CD14-positive monocyte (primary cell): ENCODE measurements around the gene INPP5K. TPM values are rescaled to one million over a fixed set of nuclear protein-coding genes. Genes with fewer than 3 reads are reported as not detected.

ENCODE experiments used
- DNase-seq, 3 donors: peaks; one replicate each; pipeline ENCODE4 v3.0.0-alpha.2; 2011 to 2022
- H2AFZ ChIP-seq: 2 replicates; pipeline ENCODE4 v1.6.0; 2012; ENCODE audit warnings: mild to moderate bottlenecking, low read depth, low read length, inconsistent platforms; ENCODE audit not compliant: insufficient read depth, poor library complexity, severe bottlenecking
- H3K27ac ChIP-seq, 2 donors: 1 replicate in 1 of 2; 2 replicates in 1 of 2; pipeline ENCODE4 v1.5.1; 2012 to 2013; ENCODE audit warnings: low read length in 2 of 2, control low read depth in 1 of 2, inconsistent platforms in 1 of 2, low read depth in 1 of 2, mild to moderate bottlenecking in 1 of 2
- H3K27me3 ChIP-seq, 2 donors: one replicate each; pipeline versions ENCODE4 v1.6.0 to v1.6.1; 2011 to 2013; ENCODE audit warnings: low read length in 2 of 2; ENCODE audit not compliant: control insufficient read depth in 2 of 2, insufficient read depth in 2 of 2
- H3K36me3 ChIP-seq, 2 donors: replicated peaks in 1 of 2; 1 replicate in 1 of 2; 2 replicates in 1 of 2; pipeline versions ENCODE4 v1.5.1 to v1.6.1; 2012 to 2013; ENCODE audit warnings: low read length in 2 of 2, control low read depth in 1 of 2, inconsistent platforms in 1 of 2, mild to moderate bottlenecking in 1 of 2; ENCODE audit not compliant: insufficient read depth in 2 of 2, control insufficient read depth in 1 of 2
- H3K4me1 ChIP-seq, 2 donors: 1 replicate in 1 of 2; 2 replicates in 1 of 2; pipeline versions ENCODE4 v1.5.1 to v1.6.1; 2012 to 2013; ENCODE audit warnings: low read length in 2 of 2, control low read depth in 1 of 2, inconsistent platforms in 1 of 2, mild to moderate bottlenecking in 1 of 2, moderate library complexity in 1 of 2; ENCODE audit not compliant: insufficient read depth in 2 of 2, control insufficient read depth in 1 of 2
- H3K4me2 ChIP-seq: replicated peaks from 2 replicates; pipeline ENCODE3; 2012; ENCODE audit warnings: low read length, moderate library complexity, mild to moderate bottlenecking; ENCODE audit not compliant: poor library complexity, severe bottlenecking; ENCODE audit errors: extremely low read depth
- H3K4me3 ChIP-seq, 3 experiments: fragments of 200-600 bp in 1 of 3; sonication (generic) in 1 of 3; replicated peaks in 1 of 3; 1 replicate in 2 of 3; 2 replicates in 1 of 3; pipeline ENCODE4 v1.5.1; 2011 to 2013; ENCODE audit warnings: low read length in 3 of 3, mild to moderate bottlenecking in 3 of 3, control low read depth in 2 of 3, low read depth in 2 of 3, inconsistent platforms in 1 of 3, moderate library complexity in 1 of 3
- H3K79me2 ChIP-seq: 2 replicates; pipeline ENCODE4 v1.6.0; 2012; ENCODE audit warnings: mild to moderate bottlenecking, control low read depth, inconsistent platforms, low read length, moderate library complexity; ENCODE audit not compliant: insufficient read depth
- H3K9ac ChIP-seq: 2 replicates; pipeline ENCODE4 v1.6.0; 2017; ENCODE audit warnings: low read length, mild to moderate bottlenecking; ENCODE audit not compliant: insufficient read depth, poor library complexity, severe bottlenecking
- H3K9me3 ChIP-seq, 2 donors: replicated peaks in 1 of 2; 1 replicate in 1 of 2; 2 replicates in 1 of 2; pipeline versions ENCODE4 v1.5.1 to v1.6.1; 2012 to 2013; ENCODE audit warnings: low read length in 2 of 2, control low read depth in 1 of 2; ENCODE audit not compliant: control insufficient read depth in 1 of 2, insufficient read depth in 1 of 2
- H4K20me1 ChIP-seq: 2 replicates; pipeline ENCODE4 v1.6.0; 2012; ENCODE audit warnings: mild to moderate bottlenecking, low read length, control low read depth, moderate library complexity; ENCODE audit not compliant: insufficient read depth
- H3K27ac Mint-ChIP-seq, 7 donors: one replicate each; pipeline ENCODE4 v1.8.0; 2020; ENCODE audit warnings: mild to moderate bottlenecking in 7 of 7, mixed read lengths in 7 of 7, moderate library complexity in 6 of 7, inconsistent platforms in 2 of 7
- H3K27me3 Mint-ChIP-seq, 3 donors: one replicate each; pipeline ENCODE4 v1.8.0; 2021 to 2022; ENCODE audit warnings: low read depth in 3 of 3, mild to moderate bottlenecking in 3 of 3, mixed read lengths in 3 of 3, moderate library complexity in 3 of 3, inconsistent platforms in 1 of 3
- H3K36me3 Mint-ChIP-seq, 2 donors: one replicate each; pipeline ENCODE4 v1.8.0; 2020; ENCODE audit warnings: mixed read lengths in 2 of 2, inconsistent platforms in 1 of 2, mild to moderate bottlenecking in 1 of 2
- H3K4me1 Mint-ChIP-seq: one replicate; pipeline ENCODE4 v1.8.0; 2020; ENCODE audit warnings: mild to moderate bottlenecking, mixed read lengths
- H3K4me3 Mint-ChIP-seq, 2 donors: one replicate each; pipeline ENCODE4 v1.8.0; 2020; ENCODE audit warnings: mild to moderate bottlenecking in 2 of 2, mixed read lengths in 2 of 2, moderate library complexity in 1 of 2
- H3K9me3 Mint-ChIP-seq, 7 donors: one replicate each; pipeline ENCODE4 v1.8.0; 2020 to 2022; ENCODE audit warnings: mixed read lengths in 7 of 7, mild to moderate bottlenecking in 6 of 7, moderate library complexity in 6 of 7, inconsistent platforms in 2 of 7
- WGBS: methylation state at CpG from one replicate; pipeline ENCODE4 v1.1.5; 2013; ENCODE audit warnings: missing lambda C conversion rate; ENCODE audit not compliant: insufficient coverage; 5-methylcytosine and 5-hydroxymethylcytosine counted together
- intact Hi-C, 2 donors: fragments of 100-400 bp; cut with micrococcal nuclease; formaldehyde crosslinking; loops; one replicate each; pipeline versions ENCODE4 v1.15.0 to v1.15.1; 2023
- polyA plus RNA-seq, 3 donors: library from polyadenylated mRNA; depleted of rRNA in 1 of 3; unstranded in 2 of 3; stranded (reverse) in 1 of 3; fragments of 300-500 nt in 2 of 3; fragments of >200 nt in 1 of 3; fragmentation: Illumina TruSeq in 2 of 3; gene quantifications; 1 replicate in 2 of 3; 2 replicates in 1 of 3; pipeline ENCODE4 v1.2.3, GENCODE V29; 2012 to 2021
- TF ChIP-seq, protein P1 (sequence below): fragments of 200-600 bp; IDR thresholded peaks from one replicate; pipeline ENCODE4 v1.8.0; 2022; ENCODE audit warnings: antibody characterized with exemption, mild to moderate bottlenecking

Gene INPP5K
- polyA plus RNA-seq, 3 donors, result 50.3 to 58.7 (median 53.0) TPM

DNA sequence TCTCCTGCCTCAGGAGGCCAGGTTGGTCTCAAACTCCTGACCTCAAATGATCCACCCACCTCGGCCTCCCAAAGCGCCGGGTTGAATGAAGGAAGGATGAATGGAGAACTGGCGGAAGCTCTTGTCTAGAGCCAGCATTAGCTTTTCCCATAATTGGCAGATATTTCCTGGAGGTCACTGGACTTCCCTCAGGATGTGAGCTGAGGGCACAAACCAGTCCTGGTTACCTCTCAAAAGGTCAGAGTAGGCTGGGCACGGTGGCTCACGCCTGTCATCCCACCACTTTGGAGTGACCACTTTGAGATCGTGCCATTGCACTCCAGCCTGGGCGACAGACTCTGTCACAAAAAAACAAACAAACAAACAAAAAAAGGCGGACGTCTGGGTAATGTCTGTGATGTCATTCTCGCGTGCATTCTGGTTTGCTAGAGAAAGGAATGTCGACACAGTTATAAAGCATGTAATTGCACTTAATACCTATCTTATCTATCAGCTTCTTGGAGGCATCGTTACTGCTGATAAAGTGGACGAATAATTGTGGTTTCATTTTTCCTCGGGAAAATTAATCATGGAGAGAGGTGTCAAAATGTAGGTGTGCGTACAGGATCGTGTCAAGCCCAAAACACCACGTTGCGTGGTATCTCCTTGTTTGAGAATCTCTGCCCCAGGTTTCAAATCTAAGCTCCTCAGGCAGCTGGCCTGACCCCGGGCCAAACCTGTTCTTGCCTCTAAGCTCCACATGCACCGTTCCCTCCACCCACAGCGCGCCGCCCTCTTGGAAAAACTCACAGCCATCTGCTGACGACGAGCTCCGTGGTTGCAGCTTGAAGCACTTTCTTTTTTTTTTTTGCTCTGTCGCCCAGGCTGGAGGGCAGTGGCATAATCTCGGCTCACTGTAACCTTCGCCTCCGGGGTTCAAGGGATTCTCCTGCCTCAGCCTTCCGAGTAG, 54.0 kb downstream of the INPP5K start:
- Histone ChIP-seq H3K9ac (no peak overlapping the region), H3K4me2 (peak overlapping the region; percentile 57), H2AFZ (no peak overlapping the region), H3K27me3 (peaks cover 2 to 45% of the 10 kb centered on the region in 2 donors), H3K4me3 (peak overlapping the region in 1 of 3 experiments; percentile 52), H3K27ac (peak overlapping the region; percentile 31 to 52), H3K36me3 (no peaks in the 10 kb centered on the region), H4K20me1 (no peaks in the 10 kb centered on the region), H3K9me3 (no peaks in the 10 kb centered on the region), H3K79me2 (no peaks in the 10 kb centered on the region), H3K4me1 (peaks cover 54 to 56% of the 10 kb centered on the region in 2 donors)
- H3K4me1 Mint-ChIP-seq, result peaks cover 51% of the 10 kb centered on the region
- TF ChIP-seq, protein P1, sequence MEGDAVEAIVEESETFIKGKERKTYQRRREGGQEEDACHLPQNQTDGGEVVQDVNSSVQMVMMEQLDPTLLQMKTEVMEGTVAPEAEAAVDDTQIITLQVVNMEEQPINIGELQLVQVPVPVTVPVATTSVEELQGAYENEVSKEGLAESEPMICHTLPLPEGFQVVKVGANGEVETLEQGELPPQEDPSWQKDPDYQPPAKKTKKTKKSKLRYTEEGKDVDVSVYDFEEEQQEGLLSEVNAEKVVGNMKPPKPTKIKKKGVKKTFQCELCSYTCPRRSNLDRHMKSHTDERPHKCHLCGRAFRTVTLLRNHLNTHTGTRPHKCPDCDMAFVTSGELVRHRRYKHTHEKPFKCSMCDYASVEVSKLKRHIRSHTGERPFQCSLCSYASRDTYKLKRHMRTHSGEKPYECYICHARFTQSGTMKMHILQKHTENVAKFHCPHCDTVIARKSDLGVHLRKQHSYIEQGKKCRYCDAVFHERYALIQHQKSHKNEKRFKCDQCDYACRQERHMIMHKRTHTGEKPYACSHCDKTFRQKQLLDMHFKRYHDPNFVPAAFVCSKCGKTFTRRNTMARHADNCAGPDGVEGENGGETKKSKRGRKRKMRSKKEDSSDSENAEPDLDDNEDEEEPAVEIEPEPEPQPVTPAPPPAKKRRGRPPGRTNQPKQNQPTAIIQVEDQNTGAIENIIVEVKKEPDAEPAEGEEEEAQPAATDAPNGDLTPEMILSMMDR, result no peak
- peaks cover 45 to 77% (median 64%) of the 10 kb centered on the region in 3 donors for H3K27me3 Mint-ChIP-seq
- peaks cover 4 to 8% of the 10 kb centered on the region in 2 donors for H3K36me3 Mint-ChIP-seq
- H3K9me3 Mint-ChIP-seq, result peaks cover 0 to 8% (median 2%) of the 10 kb centered on the region in 7 donors
- WGBS, result 67% methylated on average over 14 of the region's 33 CpGs
- intact Hi-C loops, result loop anchor here in 1 of 2 donors (5.0 kb wide), 1 partner anchor 60 kb away; the partner anchor contains the start of gene YWHAE
- peak overlapping the region; percentile 68 to 88 for H3K4me3 Mint-ChIP-seq
- H3K27ac Mint-ChIP-seq, result peak overlapping the region; percentile 89 to 98 (median 96)
- peak in 2 of 3 donors; percentile 33 to 35 for DNase-seq

DNA sequence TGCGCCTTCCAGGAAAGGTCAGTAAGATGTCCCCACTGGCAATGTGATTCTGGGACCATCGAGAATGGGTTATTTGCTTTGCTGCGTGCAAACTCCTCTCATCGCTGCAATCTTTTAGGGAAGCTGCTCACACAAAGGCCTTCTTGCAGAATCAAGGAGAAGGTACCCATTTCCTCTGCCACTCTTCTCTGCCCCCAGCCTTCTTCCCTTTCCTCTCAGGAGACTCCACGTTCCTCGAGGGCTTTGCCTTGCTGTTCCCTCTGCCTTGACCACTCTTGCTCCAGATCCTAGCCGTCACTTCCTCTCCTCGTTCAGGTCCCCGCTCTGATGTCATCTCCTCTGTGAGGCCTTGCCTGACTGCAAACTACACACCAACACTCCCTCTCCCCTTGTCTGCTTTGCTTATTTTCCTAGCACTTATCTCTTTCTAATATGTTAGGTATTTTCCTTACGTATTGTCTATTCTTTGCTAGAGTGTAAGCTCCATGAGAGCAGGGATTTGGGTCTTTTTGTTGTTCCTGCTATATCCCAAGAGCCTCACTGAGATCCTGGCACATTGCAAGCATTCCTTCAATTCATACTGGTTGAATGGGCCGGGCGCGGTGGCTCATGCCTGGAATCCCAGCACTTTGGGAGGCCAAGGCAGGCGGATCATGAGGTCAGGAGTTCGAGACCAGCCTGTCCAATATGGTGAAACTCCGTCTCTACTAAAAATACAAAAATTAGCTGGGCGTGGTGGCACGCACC, 55.0 kb downstream of the INPP5K start:
- Mint-ChIP-seq H3K4me1 (peaks cover 58% of the 10 kb centered on the region), H3K36me3 (peaks cover 2 to 4% of the 10 kb centered on the region in 2 donors), H3K27me3 (peaks cover 49 to 74% (median 69%) of the 10 kb centered on the region in 3 donors), H3K27ac (peak overlapping the region; percentile 73 to 97 (median 86)), H3K9me3 (peaks cover 0 to 13% (median 2%) of the 10 kb centered on the region in 7 donors), H3K4me3 (peak overlapping the region; percentile 24 to 68)
- peak overlapping the region; percentile 21 to 36 for H3K27ac ChIP-seq
- peaks cover 54 to 61% of the 10 kb centered on the region in 2 donors for H3K4me1 ChIP-seq
- H3K4me2 ChIP-seq, result peak overlapping the region; percentile 20
- H3K79me2 ChIP-seq, result no peaks in the 10 kb centered on the region
- H3K4me3 ChIP-seq, result no peak overlapping the region
- no peaks in the 10 kb centered on the region for H3K9me3 ChIP-seq
- H3K27me3 ChIP-seq, result peaks cover 2 to 41% of the 10 kb centered on the region in 2 donors
- TF ChIP-seq, protein P1, result no peak
- no peak overlapping the region for H2AFZ ChIP-seq
- no peaks in the 10 kb centered on the region for H3K36me3 ChIP-seq
- no peak overlapping the region for H3K9ac ChIP-seq
- peak; percentile 76 to 91 (median 86) for DNase-seq
- intact Hi-C loops, result loop anchor here in 1 of 2 donors (5.0 kb wide), 1 partner anchor 59 kb away; the partner anchor contains the start of gene YWHAE
- WGBS, result 42% methylated on average over 12 of the region's 18 CpGs
- no peaks in the 10 kb centered on the region for H4K20me1 ChIP-seq
